Osteoblast (primary cell): ENCODE measurements around the gene NPB. TPM values are rescaled to one million over a fixed set of nuclear protein-coding genes. Genes with fewer than 3 reads are reported as not detected.

Experiments
- DNase-seq: peaks from one replicate; pipeline ENCODE4 v3.0.0; 2011; ENCODE audit warnings: low spot score, mixed read lengths; ENCODE audit not compliant: insufficient read length; ENCODE audit errors: missing footprints
- H2AFZ ChIP-seq: 2 replicates; pipeline ENCODE4 v1.6.0; 2011; ENCODE audit warnings: mild to moderate bottlenecking, low read length
- H3K27ac ChIP-seq: 2 replicates; pipeline ENCODE4 v1.5.1; 2011; ENCODE audit warnings: mild to moderate bottlenecking, low read depth, low read length, moderate library complexity
- H3K27me3 ChIP-seq: 2 replicates; pipeline ENCODE4 v1.6.0; 2012; ENCODE audit warnings: mild to moderate bottlenecking, control low read depth, inconsistent platforms, low read length, moderate library complexity; ENCODE audit not compliant: insufficient read depth
- H3K36me3 ChIP-seq: 2 replicates; pipeline ENCODE4 v1.5.1; 2011; ENCODE audit warnings: mild to moderate bottlenecking, low read length, control low read depth, moderate library complexity; ENCODE audit not compliant: insufficient read depth
- H3K4me1 ChIP-seq: 2 replicates; pipeline ENCODE4 v1.5.1; 2011; ENCODE audit warnings: mild to moderate bottlenecking, low read length, control low read depth, moderate library complexity; ENCODE audit not compliant: insufficient read depth
- H3K4me2 ChIP-seq: 2 replicates; pipeline ENCODE4 v1.6.0; 2011; ENCODE audit warnings: mild to moderate bottlenecking, low read length; ENCODE audit not compliant: insufficient read depth
- H3K4me3 ChIP-seq: fragments of 200-600 bp; sonication (generic); 3 replicates; pipeline ENCODE4 v1.5.1; 2012; ENCODE audit warnings: mild to moderate bottlenecking, low read length, inconsistent platforms; ENCODE audit not compliant: insufficient read depth
- H3K79me2 ChIP-seq: 2 replicates; pipeline ENCODE4 v1.6.0; 2012; ENCODE audit warnings: mild to moderate bottlenecking, low read length, control low read depth, inconsistent platforms; ENCODE audit not compliant: insufficient read depth
- H3K9me3 ChIP-seq: 2 replicates; pipeline ENCODE4 v1.5.1; 2011; ENCODE audit warnings: low read depth, low read length, control low read depth
- H4K20me1 ChIP-seq: 2 replicates; pipeline ENCODE4 v1.6.0; 2012; ENCODE audit warnings: mild to moderate bottlenecking, low read length, control low read depth; ENCODE audit not compliant: insufficient read depth
- total RNA-seq: library from RNA; depleted of rRNA; stranded (reverse); fragments of >200 nt; gene quantifications from 2 replicates; pipeline ENCODE4 v1.2.3, GENCODE V29; 2012
- TF ChIP-seq, protein P1 (sequence below): IDR thresholded peaks from 2 replicates; pipeline ENCODE4 v1.5.1; 2011; ENCODE audit warnings: mild to moderate bottlenecking, low read depth, low read length, moderate library complexity; ENCODE audit errors: extremely low read depth

The NPB gene
- total RNA-seq, 1 donor = under 0.01 TPM

DNA sequence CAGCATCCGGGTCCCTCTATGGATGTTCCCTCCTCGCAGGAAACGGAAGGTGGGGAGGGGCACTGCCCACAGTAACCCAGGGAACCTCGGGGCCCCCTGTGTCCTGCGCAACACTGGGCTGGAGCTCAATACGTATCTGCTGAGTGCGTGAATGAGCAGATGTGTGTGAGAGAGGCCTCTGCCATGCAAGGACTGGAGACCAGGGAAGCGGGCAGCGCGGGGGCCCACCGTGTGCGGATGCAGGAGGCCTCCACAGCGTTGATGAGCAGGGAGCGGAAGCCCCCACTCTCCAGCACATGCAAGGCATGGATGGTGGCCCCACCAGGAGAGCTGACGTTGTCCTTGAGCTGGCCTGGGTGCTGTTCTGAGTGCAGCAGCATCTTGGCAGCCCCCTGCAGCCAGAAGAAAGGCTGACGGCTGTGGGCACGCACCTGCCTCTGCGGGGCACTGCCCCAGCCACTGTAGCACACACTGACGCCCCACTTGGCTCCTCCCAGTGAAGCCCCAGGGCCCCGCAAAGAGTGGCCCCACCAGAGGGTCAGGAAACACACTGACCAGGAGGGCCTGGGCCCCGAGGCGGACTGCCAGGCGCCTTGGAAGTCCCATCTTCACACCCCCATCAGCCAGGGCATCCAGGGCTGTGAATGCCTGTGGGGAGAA, 32.2 kb downstream of the NPB start:
- DNase-seq = no peak
- no peak overlapping the region for H2AFZ ChIP-seq
- peaks cover 12% of the 10 kb centered on the region for H3K36me3 ChIP-seq
- no peak overlapping the region for H3K27ac ChIP-seq
- H3K27me3 ChIP-seq = no peaks in the 10 kb centered on the region
- H3K9me3 ChIP-seq = no peaks in the 10 kb centered on the region
- H3K4me3 ChIP-seq = no peak overlapping the region
- peaks cover 6% of the 10 kb centered on the region for H3K79me2 ChIP-seq
- TF ChIP-seq, protein P1, sequence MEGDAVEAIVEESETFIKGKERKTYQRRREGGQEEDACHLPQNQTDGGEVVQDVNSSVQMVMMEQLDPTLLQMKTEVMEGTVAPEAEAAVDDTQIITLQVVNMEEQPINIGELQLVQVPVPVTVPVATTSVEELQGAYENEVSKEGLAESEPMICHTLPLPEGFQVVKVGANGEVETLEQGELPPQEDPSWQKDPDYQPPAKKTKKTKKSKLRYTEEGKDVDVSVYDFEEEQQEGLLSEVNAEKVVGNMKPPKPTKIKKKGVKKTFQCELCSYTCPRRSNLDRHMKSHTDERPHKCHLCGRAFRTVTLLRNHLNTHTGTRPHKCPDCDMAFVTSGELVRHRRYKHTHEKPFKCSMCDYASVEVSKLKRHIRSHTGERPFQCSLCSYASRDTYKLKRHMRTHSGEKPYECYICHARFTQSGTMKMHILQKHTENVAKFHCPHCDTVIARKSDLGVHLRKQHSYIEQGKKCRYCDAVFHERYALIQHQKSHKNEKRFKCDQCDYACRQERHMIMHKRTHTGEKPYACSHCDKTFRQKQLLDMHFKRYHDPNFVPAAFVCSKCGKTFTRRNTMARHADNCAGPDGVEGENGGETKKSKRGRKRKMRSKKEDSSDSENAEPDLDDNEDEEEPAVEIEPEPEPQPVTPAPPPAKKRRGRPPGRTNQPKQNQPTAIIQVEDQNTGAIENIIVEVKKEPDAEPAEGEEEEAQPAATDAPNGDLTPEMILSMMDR = no peak
- H3K4me2 ChIP-seq = no peak overlapping the region
- peaks cover 6% of the 10 kb centered on the region for H3K4me1 ChIP-seq
- H4K20me1 ChIP-seq = peaks cover 18% of the 10 kb centered on the region

DNA sequence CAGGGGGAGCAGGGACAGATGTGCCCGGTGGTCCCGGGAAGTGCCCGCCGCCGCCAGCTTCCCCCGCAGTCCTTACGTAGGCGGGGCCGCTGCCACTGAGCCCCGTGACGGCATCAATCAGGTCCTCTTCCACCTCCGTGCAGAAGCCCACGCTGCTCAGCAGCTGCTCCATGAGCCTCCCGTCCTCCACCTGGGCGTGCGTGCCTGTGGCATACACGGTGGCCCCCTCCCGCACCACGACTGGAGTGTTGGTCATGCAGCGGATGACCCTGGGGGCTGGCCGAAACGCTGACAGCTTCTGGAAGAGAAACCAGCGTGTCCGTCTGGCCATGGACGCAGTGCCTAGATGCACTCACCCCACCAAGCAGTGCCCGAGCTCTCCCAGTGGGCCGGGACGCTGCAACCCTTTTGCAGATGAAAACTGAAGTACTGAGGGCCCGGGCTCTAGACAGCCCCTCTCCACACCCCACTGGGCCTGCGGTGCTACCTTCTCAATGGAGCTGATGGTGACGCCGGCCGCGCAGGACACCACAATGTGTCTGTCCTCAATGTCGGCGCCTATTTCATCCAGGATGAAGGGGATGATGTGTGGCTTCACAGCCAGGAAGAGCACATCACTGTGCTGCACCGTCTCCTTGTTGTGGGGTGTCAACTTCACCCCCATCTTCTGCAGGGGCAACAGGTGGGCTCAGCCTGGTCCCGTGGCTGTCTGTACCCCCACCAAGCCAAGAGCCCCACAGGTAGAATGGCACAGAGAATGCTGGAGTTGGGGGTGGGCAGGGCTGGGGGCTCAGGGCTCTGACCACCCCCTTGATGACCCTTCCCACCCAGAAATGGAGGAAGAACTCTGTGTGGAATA, 33.0 kb downstream of the NPB start:
- Histone ChIP-seq H3K4me2 (no peak overlapping the region), H3K9me3 (no peaks in the 10 kb centered on the region), H2AFZ (no peak overlapping the region), H3K79me2 (peaks cover 6% of the 10 kb centered on the region), H3K4me3 (no peak overlapping the region), H3K4me1 (peaks cover 6% of the 10 kb centered on the region), H4K20me1 (peaks cover 18% of the 10 kb centered on the region), H3K36me3 (peaks cover 12% of the 10 kb centered on the region), H3K27ac (no peak overlapping the region), H3K27me3 (no peaks in the 10 kb centered on the region)
- TF ChIP-seq, protein P1 = no peak
- DNase-seq = no peak

DNA sequence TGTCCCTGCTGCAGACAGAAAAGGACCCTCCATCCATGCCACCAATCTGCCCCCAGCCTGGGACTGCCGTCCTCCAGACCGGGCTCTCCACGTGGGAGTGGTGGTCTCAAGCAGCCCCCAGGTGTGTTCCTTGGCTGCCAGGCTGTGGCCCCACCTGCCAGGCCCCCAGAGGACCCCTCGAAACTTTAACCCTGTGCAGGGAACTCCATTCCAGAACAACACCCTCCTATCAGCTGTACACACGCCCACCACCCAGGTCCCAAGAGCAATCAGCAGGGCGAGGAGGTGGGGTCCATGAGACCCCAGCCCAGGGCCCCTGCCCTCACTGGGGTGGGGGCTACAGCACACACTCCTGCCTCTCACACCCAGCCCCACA, 33.7 kb downstream of the NPB start:
- H3K4me2 ChIP-seq = peak overlapping the region; percentile 40
- peaks cover 6% of the 10 kb centered on the region for H3K79me2 ChIP-seq
- H4K20me1 ChIP-seq = peaks cover 18% of the 10 kb centered on the region
- H3K4me3 ChIP-seq = peak overlapping the region; percentile 54
- H3K4me1 ChIP-seq = peaks cover 6% of the 10 kb centered on the region
- H3K27ac ChIP-seq = no peak overlapping the region
- H3K36me3 ChIP-seq = peaks cover 12% of the 10 kb centered on the region
- no peaks in the 10 kb centered on the region for H3K27me3 ChIP-seq
- no peak for DNase-seq
- no peak overlapping the region for H2AFZ ChIP-seq
- TF ChIP-seq, protein P1 = no peak
- no peaks in the 10 kb centered on the region for H3K9me3 ChIP-seq

DNA sequence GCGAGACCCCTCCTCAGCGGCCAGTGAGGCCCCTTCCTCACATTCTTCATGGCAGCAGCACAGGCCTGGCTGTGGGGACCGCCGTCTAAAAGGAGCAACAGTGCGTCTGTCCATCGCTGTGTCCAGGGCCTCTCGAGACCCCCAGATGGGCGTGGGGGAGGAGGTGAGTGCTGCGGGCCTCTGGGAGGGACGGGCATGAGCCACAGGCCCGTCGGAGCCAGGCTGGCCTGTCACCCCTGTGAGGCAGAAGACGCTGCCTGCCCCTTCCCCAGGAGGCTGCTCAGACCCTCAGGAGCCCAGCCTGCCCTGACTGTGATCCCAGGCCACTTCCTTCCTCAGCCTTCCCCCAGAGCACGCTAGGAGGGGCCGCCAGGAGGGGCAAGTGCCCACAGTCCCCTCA, 37.2 kb downstream of the NPB start:
- DNase-seq = no peak
- H4K20me1 ChIP-seq = peaks cover 11% of the 10 kb centered on the region
- no peak overlapping the region for H3K4me2 ChIP-seq
- TF ChIP-seq, protein P1 = no peak
- no peak overlapping the region for H2AFZ ChIP-seq
- H3K27ac ChIP-seq = no peak overlapping the region
- H3K4me3 ChIP-seq = no peak overlapping the region
- peaks cover 6% of the 10 kb centered on the region for H3K79me2 ChIP-seq
- no peaks in the 10 kb centered on the region for H3K9me3 ChIP-seq
- peaks cover 6% of the 10 kb centered on the region for H3K4me1 ChIP-seq
- H3K36me3 ChIP-seq = peaks cover 7% of the 10 kb centered on the region
- peaks cover 1% of the 10 kb centered on the region for H3K27me3 ChIP-seq
